GM23338 (cell line): ENCODE results near the gene TTC28. TPM values are rescaled to one million over a fixed set of nuclear protein-coding genes. Genes with fewer than 3 reads are reported as not detected.

ENCODE experiments used
- ATAC-seq: fragments of 200-7000 bp; cut with Tn5 transposase; 3 replicates; pipeline ENCODE4 v1.9.1; 2020
- DNase-seq: peaks from one replicate; pipeline ENCODE4 v3.0.0-alpha.2; 2015; ENCODE audit warnings: low spot score
- H2AFZ ChIP-seq: fragments of 200-600 bp; sonication (generic); 2 replicates; pipeline ENCODE4 v1.8.0; 2016; ENCODE audit warnings: antibody characterized with exemption, mild to moderate bottlenecking, moderate library complexity
- H3F3A ChIP-seq: fragments of 200-600 bp; sonication (generic); replicated peaks from 2 replicates; pipeline ENCODE4 v1.8.0; 2017; ENCODE audit warnings: antibody characterized with exemption, mixed run types, low read depth
- H3K27ac ChIP-seq: fragments of 200-600 bp; sonication (generic); 2 replicates; pipeline ENCODE4 v1.6.1; 2016; ENCODE audit warnings: low read depth
- H3K27me3 ChIP-seq: fragments of 200-600 bp; sonication (generic); 2 replicates; pipeline ENCODE4 v1.8.0; 2016; ENCODE audit warnings: mild to moderate bottlenecking, mixed run types, moderate library complexity; ENCODE audit not compliant: insufficient read depth
- H3K36me3 ChIP-seq: fragments of 200-600 bp; sonication (generic); 2 replicates; pipeline ENCODE4 v1.8.0; 2016; ENCODE audit warnings: mild to moderate bottlenecking; ENCODE audit not compliant: insufficient read depth
- H3K4me1 ChIP-seq: fragments of 200-600 bp; sonication (generic); 2 replicates; pipeline ENCODE4 v1.8.0; 2016; ENCODE audit warnings: mild to moderate bottlenecking, moderate library complexity; ENCODE audit not compliant: insufficient read depth
- H3K4me2 ChIP-seq: fragments of 200-600 bp; sonication (generic); 2 replicates; pipeline ENCODE4 v1.7.1; 2017; ENCODE audit warnings: mixed run types
- H3K4me3 ChIP-seq: fragments of 200-600 bp; sonication (generic); 2 replicates; pipeline ENCODE4 v1.6.1; 2016; ENCODE audit warnings: mixed run types
- H3K79me2 ChIP-seq: fragments of 200-600 bp; sonication (generic); replicated peaks from 2 replicates; pipeline ENCODE4 v1.8.0; 2017; ENCODE audit warnings: mild to moderate bottlenecking; ENCODE audit not compliant: insufficient read depth
- H3K9me2 ChIP-seq: fragments of 200-600 bp; sonication (generic); 2 replicates; pipeline ENCODE4 v1.8.0; 2017; ENCODE audit not compliant: insufficient read depth
- H4K20me1 ChIP-seq: fragments of 200-600 bp; sonication (generic); replicated peaks from 2 replicates; pipeline ENCODE4 v1.8.0; 2017; ENCODE audit warnings: mild to moderate bottlenecking; ENCODE audit not compliant: insufficient read depth
- H3K27ac Mint-ChIP-seq: 2 replicates; pipeline ENCODE4 v1.8.0; 2020; ENCODE audit warnings: inconsistent platforms, mild to moderate bottlenecking, moderate library complexity, mixed read lengths
- H3K27me3 Mint-ChIP-seq: 3 replicates; pipeline ENCODE4 v1.8.0; 2022; ENCODE audit warnings: low read depth, mild to moderate bottlenecking, moderate library complexity, mixed read lengths, inconsistent platforms; ENCODE audit not compliant: insufficient read depth, poor library complexity
- H3K36me3 Mint-ChIP-seq: 3 replicates; pipeline ENCODE4 v1.8.0; 2021; ENCODE audit warnings: low read depth, mild to moderate bottlenecking, inconsistent platforms, moderate library complexity, mixed read lengths
- H3K4me1 Mint-ChIP-seq: 3 replicates; pipeline ENCODE4 v1.8.0; 2020; ENCODE audit warnings: mild to moderate bottlenecking, inconsistent platforms, mixed read lengths
- H3K4me3 Mint-ChIP-seq: 3 replicates; pipeline ENCODE4 v1.8.0; 2021; ENCODE audit warnings: moderate library complexity, mild to moderate bottlenecking, inconsistent platforms, mixed read lengths
- H3K9me3 Mint-ChIP-seq: 3 replicates; pipeline ENCODE4 v1.8.0; 2020; ENCODE audit warnings: moderate library complexity, mild to moderate bottlenecking, inconsistent platforms, mixed read lengths
- ETS1 ChIP-seq: IDR thresholded peaks from 2 replicates; pipeline ENCODE4 v1.6.1; 2016; ENCODE audit warnings: antibody characterized with exemption
- EZH2 ChIP-seq: fragments of 200-600 bp; sonication (generic); IDR thresholded peaks from one replicate; pipeline ENCODE4 v1.8.0; 2017; ENCODE audit warnings: antibody characterized with exemption, mild to moderate bottlenecking, low read depth; ENCODE audit not compliant: unreplicated experiment
- POLR2AphosphoS5 ChIP-seq: IDR thresholded peaks from 2 replicates; pipeline ENCODE4 v1.6.1; 2016; ENCODE audit warnings: antibody characterized with exemption, low read depth
- REST ChIP-seq: IDR thresholded peaks from one replicate; pipeline ENCODE4 v1.6.1; 2018; ENCODE audit warnings: antibody characterized with exemption; ENCODE audit not compliant: unreplicated experiment
- STAT1 ChIP-seq: IDR thresholded peaks from one replicate; pipeline ENCODE4 v1.6.1; 2016; ENCODE audit warnings: antibody characterized with exemption; ENCODE audit not compliant: unreplicated experiment
- ZNF114 ChIP-seq: fragments of 250-450 bp; sonication (Bioruptor Pico); IDR thresholded peaks from 2 replicates; pipeline ENCODE4 v1.5.0; 2020; ENCODE audit warnings: mild to moderate bottlenecking, moderate library complexity
- ZNF331 ChIP-seq: fragments of 250-450 bp; sonication (Bioruptor Pico); IDR thresholded peaks from 2 replicates; pipeline ENCODE4 v1.5.0; 2020; ENCODE audit warnings: low read depth, mild to moderate bottlenecking, moderate library complexity
- ZNF462 ChIP-seq: fragments of 250-450 bp; sonication (Bioruptor Pico); IDR thresholded peaks from 2 replicates; pipeline ENCODE4 v1.5.0; 2020; ENCODE audit warnings: mild to moderate bottlenecking, moderate library complexity
- polyA plus RNA-seq: library from polyadenylated mRNA; unstranded; fragments of >200 nt; fragmentation: Nextera tagmentation; extraction: Ambion mirVana; gene quantifications from 2 replicates; pipeline ENCODE4 v1.2.1, GENCODE V29; 2016
- total RNA-seq: library from RNA; depleted of rRNA; stranded (reverse); fragments of >200 nt; shearing (Covaris generic); gene quantifications from 2 replicates; pipeline ENCODE4 v1.2.3, GENCODE V29; 2014

Gene TTC28
- total and polyA plus RNA-seq, 2 experiments from 2014 or later: 4.5 to 16.1 TPM

DNA sequence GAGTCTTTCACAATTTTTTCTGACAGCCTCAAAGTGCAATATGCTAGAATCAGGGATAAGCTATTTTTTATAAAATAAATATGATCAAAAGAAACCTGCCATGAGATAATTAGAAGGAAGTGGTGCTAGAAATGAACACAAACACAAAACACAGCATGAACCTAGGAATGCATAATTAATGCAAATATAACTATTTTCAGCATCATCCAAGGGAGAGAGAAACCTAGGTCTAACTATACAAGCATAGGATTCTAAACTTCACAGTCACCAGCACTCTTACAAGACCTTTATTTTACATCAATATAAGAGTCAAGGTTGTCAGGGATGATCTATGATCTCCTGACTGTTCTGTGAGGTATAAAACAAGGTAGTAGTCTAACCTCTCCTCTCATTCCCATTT, 29.2 kb downstream of the TTC28 start (continued):
- TF ChIP-seq ZNF462 (CRISPR knock-in tag): no peak
- TF ChIP-seq EZH2: no peak
- no peak for TF ChIP-seq POLR2AphosphoS5

DNA sequence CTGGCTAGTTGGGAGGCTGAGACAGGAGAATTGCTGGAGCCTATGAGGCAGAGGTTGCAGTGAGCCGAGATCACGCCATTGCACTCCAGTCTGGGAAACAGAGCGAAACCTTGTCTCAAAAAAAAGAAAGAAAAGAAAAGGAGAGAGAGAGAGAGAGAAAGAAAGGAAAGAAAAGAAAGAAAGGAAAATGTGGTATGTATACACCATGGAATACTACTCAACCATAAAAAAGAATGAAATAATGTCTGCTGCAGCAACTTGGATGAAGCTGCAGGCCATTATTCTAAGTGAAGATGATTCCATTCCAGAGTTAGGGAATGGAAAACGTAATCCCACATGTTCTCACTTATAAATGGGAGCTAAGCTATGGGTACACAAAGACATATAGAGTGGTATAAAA, 30.8 kb downstream of the TTC28 start:
- no peak overlapping the region for H3K4me3 ChIP-seq
- H3K4me1 ChIP-seq: 0 out of 2 replicates have a peak, but pooled peaks cover 5% of the 10 kb centered on the region
- H3K79me2 ChIP-seq: no peaks in the 10 kb centered on the region
- ATAC-seq (no peak), DNase-seq (no peak)
- Mint-ChIP-seq H3K27ac (no peak overlapping the region), H3K36me3 (peaks cover 3% of the 10 kb centered on the region; the same call in 1 of the 3 replicates), H3K4me3 (no peak overlapping the region), H3K27me3 (no peaks in the 10 kb centered on the region), H3K4me1 (peaks cover 8% of the 10 kb centered on the region), H3K9me3 (peaks cover 3% of the 10 kb centered on the region; the same call in 1 of the 3 replicates)
- no peaks in the 10 kb centered on the region for H4K20me1 ChIP-seq
- no peak overlapping the region for H2AFZ ChIP-seq
- H3K27ac ChIP-seq: no peak overlapping the region
- no peaks in the 10 kb centered on the region for H3K27me3 ChIP-seq
- H3K4me2 ChIP-seq: no peak overlapping the region
- no peaks in the 10 kb centered on the region; the same call in 1 of the 2 replicates for H3K9me2 ChIP-seq
- H3F3A ChIP-seq: no peaks in the 10 kb centered on the region
- H3K36me3 ChIP-seq: no peaks in the 10 kb centered on the region
- TF ChIP-seq STAT1: no peak
- no peak for TF ChIP-seq REST
- TF ChIP-seq ZNF331 (CRISPR knock-in tag): no peak
- TF ChIP-seq ZNF114 (CRISPR knock-in tag): no peak
- no peak for TF ChIP-seq POLR2AphosphoS5
- TF ChIP-seq EZH2: no peak
- TF ChIP-seq ETS1: no peak
